HG02870 (cell line): ENCODE results near the gene SLC52A1.
"Not testable (repeated sequence)": the region's sequence is repeated elsewhere in the genome, so short reads cannot be mapped to it uniquely, and the experiment has no call there.

ENCODE experiments used
- ATAC-seq: cut with Tn5 transposase; IDR thresholded peaks from one replicate; pipeline ENCODE4 v1.9.1; 2021; ENCODE audit warnings: mild to moderate bottlenecking, moderate library complexity; ENCODE audit not compliant: unreplicated experiment

SLC52A1 gene

GRCh38 chr17:5035315-5035714, at the start of gene SLC52A1:
SLC52A1 (minus strand) TSS chr17:5035426; CDS start chr17:5034606, 820 bp downstream.
- no peak for ATAC-seq

GRCh38 chr17:5080591-5080990, 45.4 kb upstream of the SLC52A1 start:
- no peak for ATAC-seq

- peak; percentile 72 for ATAC-seq
Observed at GRCh38 chr17:5078106-5079028, 43.1 kb upstream of the SLC52A1 start, which contains the start of gene ZFP3. ZFP3 (plus strand) TSS chr17:5078467; CDS start chr17:5091505, 13,038 bp downstream.

GRCh38 chr17:5077781-5078105, 42.5 kb upstream of the SLC52A1 start:
- no peak for ATAC-seq

GRCh38 chr17:5077275-5077674, 42.0 kb upstream of the SLC52A1 start:
- ATAC-seq, result not testable (repeated sequence)

- ATAC-seq, result not testable (repeated sequence)
Observed at GRCh38 chr17:5075472-5075871, 40.2 kb upstream of the SLC52A1 start.

GRCh38 chr17:5069724-5070123, 34.5 kb upstream of the SLC52A1 start:
- ATAC-seq, result no peak

GRCh38 chr17:5068236-5068635, 33.0 kb upstream of the SLC52A1 start:
- no peak for ATAC-seq

- no peak for ATAC-seq
Observed at GRCh38 chr17:5065227-5065744, 30.1 kb upstream of the SLC52A1 start.

- no peak for ATAC-seq
Observed at GRCh38 chr17:5055543-5055942, 20.3 kb upstream of the SLC52A1 start.

GRCh38 chr17:5050278-5050677, 15.1 kb upstream of the SLC52A1 start:
- ATAC-seq, result no peak

GRCh38 chr17:5049314-5049841, 14.2 kb upstream of the SLC52A1 start:
- ATAC-seq, result no peak

- ATAC-seq, result no peak
Observed at GRCh38 chr17:5047446-5047845, 12.2 kb upstream of the SLC52A1 start.

GRCh38 chr17:5045496-5045895, 10.3 kb upstream of the SLC52A1 start:
- ATAC-seq, result no peak

- ATAC-seq, result no peak
Observed at GRCh38 chr17:5044630-5045029, 9.4 kb upstream of the SLC52A1 start.

GRCh38 chr17:5043524-5043923, 8.3 kb upstream of the SLC52A1 start:
- no peak for ATAC-seq

GRCh38 chr17:5042157-5043022, 7.2 kb upstream of the SLC52A1 start:
- no peak for ATAC-seq

GRCh38 chr17:5034651-5035050, 575 bp downstream of the SLC52A1 start:
- no peak for ATAC-seq

GRCh38 chr17:5034063-5034462, 1.2 kb downstream of the SLC52A1 start:
- no peak for ATAC-seq

GRCh38 chr17:5033352-5034015, 1.7 kb downstream of the SLC52A1 start:
- ATAC-seq, result no peak

GRCh38 chr17:5032865-5033264, 2.4 kb downstream of the SLC52A1 start:
- ATAC-seq, result no peak
